Skeletal muscle tissue (tissue), 5 donors: ENCODE results near the gene MZT1. TPM values are rescaled to one million over a fixed set of nuclear protein-coding genes. Genes with fewer than 3 reads are reported as not detected.

Source experiments
- H3K27ac ChIP-seq: one replicate; pipeline ENCODE4 v1.7.0; 2013; ENCODE audit warnings: mild to moderate bottlenecking, low read depth, low read length, inconsistent platforms
- H3K27me3 ChIP-seq, 3 donors: one replicate each; pipeline ENCODE4 v1.7.0; 2013; ENCODE audit warnings: low read length in 3 of 3; ENCODE audit not compliant: control insufficient read depth in 3 of 3, insufficient read depth in 3 of 3
- H3K36me3 ChIP-seq, 3 donors: one replicate each; pipeline ENCODE4 v1.7.0; 2013; ENCODE audit warnings: low read length in 3 of 3; ENCODE audit not compliant: control insufficient read depth in 3 of 3, insufficient read depth in 3 of 3
- H3K4me1 ChIP-seq, 3 donors: one replicate each; pipeline ENCODE4 v1.7.0; 2013; ENCODE audit warnings: low read length in 3 of 3, mild to moderate bottlenecking in 3 of 3; ENCODE audit not compliant: control insufficient read depth in 3 of 3, insufficient read depth in 3 of 3
- H3K4me3 ChIP-seq, 3 donors: one replicate each; pipeline ENCODE4 v1.7.0; 2013; ENCODE audit warnings: low read length in 3 of 3
- H3K9ac ChIP-seq, 3 donors: one replicate each; pipeline ENCODE4 v1.7.0; 2013; ENCODE audit warnings: low read length in 3 of 3, mild to moderate bottlenecking in 3 of 3, moderate library complexity in 2 of 3, low read depth in 1 of 3
- H3K9me3 ChIP-seq, 3 donors: one replicate each; pipeline ENCODE4 v1.7.0; 2013; ENCODE audit warnings: low read length in 3 of 3; ENCODE audit not compliant: control insufficient read depth in 3 of 3
- small RNA-seq: library from RNA; depleted of rRNA; stranded (forward); fragments of <200 nt; gene quantifications from one replicate; pipeline ENCODE3, GENCODE V24; 2014
- total RNA-seq: library from RNA; depleted of rRNA; stranded (reverse); fragments of >200 nt; gene quantifications from one replicate; pipeline ENCODE4 v1.2.3, GENCODE V29; 2014
- donor health status: Osteomylitis.

Gene MZT1
- total RNA-seq, 1 donor from 2014 or later = 6.3 TPM

- no peaks in the 10 kb centered on the region for H3K4me1 ChIP-seq
- H3K9ac ChIP-seq = no peak overlapping the region
- H3K4me3 ChIP-seq = no peak overlapping the region
- no peaks in the 10 kb centered on the region for H3K27me3 ChIP-seq
- no peaks in the 10 kb centered on the region for H3K36me3 ChIP-seq
- no peak overlapping the region for H3K27ac ChIP-seq
- H3K9me3 ChIP-seq = no peaks in the 10 kb centered on the region
These were observed 38.2 kb downstream of the MZT1 start for GRCh38 chr13:72689181-72689696.

GRCh38 chr13:72686766-72687165 lies 40.7 kb downstream of the MZT1 start:
- H3K9ac ChIP-seq = no peak overlapping the region
- no peaks in the 10 kb centered on the region for H3K9me3 ChIP-seq
- no peaks in the 10 kb centered on the region for H3K27me3 ChIP-seq
- no peak overlapping the region for H3K27ac ChIP-seq
- H3K4me1 ChIP-seq = no peaks in the 10 kb centered on the region
- H3K36me3 ChIP-seq = no peaks in the 10 kb centered on the region
- H3K4me3 ChIP-seq = no peak overlapping the region

GRCh38 chr13:72680353-72680752 lies 47.1 kb downstream of the MZT1 start:
- Histone ChIP-seq H3K9ac (no peak overlapping the region), H3K9me3 (no peaks in the 10 kb centered on the region), H3K36me3 (no peaks in the 10 kb centered on the region), H3K27ac (no peak overlapping the region), H3K27me3 (no peaks in the 10 kb centered on the region), H3K4me1 (no peaks in the 10 kb centered on the region), H3K4me3 (no peak overlapping the region)

DNA sequence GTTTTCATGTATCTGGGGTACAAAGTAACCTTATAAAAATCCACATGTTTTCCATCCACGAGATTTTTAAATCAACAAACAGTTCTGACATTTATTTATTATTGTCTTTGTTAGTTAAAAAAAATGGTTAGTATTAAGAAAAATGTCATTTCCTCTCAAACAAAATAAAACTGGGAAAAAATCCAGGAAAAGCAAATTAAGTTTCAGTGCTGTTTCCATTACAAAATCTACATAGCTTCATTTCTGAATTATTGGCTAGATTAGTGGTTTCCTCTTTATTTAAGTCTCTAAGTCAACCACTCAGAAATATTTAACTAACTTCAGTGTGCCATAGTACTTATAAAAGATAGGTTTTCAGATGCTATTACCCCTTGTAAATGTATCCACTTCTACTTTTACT lies 49.1 kb downstream of the MZT1 start:
- no peaks in the 10 kb centered on the region for H3K4me1 ChIP-seq
- H3K36me3 ChIP-seq = no peaks in the 10 kb centered on the region
- H3K27me3 ChIP-seq = no peaks in the 10 kb centered on the region
- H3K27ac ChIP-seq = no peak overlapping the region
- H3K9me3 ChIP-seq = no peaks in the 10 kb centered on the region
- H3K4me3 ChIP-seq = no peak overlapping the region
- H3K9ac ChIP-seq = no peak overlapping the region

DNA sequence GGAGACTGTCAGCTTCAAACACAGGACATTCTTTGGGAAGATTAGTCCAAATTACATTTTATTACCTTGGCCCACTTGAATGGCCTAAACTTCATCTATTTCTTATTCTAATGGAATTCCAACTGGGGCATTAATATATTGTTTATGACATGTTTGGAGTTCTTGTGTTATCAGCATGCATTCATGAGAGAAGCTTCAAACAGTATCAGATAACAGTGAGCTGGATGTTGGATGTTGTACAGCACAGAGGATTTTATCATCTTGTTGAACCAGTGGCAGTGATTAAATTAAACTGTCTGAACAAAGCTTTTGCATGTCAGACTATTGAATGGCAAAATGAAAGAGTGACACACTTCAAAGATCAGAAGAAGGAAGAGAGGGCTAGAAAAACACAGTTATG lies 50.0 kb downstream of the MZT1 start:
- H3K4me3 ChIP-seq = no peak overlapping the region
- no peaks in the 10 kb centered on the region for H3K27me3 ChIP-seq
- H3K4me1 ChIP-seq = no peaks in the 10 kb centered on the region
- no peaks in the 10 kb centered on the region for H3K9me3 ChIP-seq
- no peak overlapping the region for H3K9ac ChIP-seq
- no peaks in the 10 kb centered on the region for H3K36me3 ChIP-seq
- no peak overlapping the region for H3K27ac ChIP-seq

- no peaks in the 10 kb centered on the region for H3K4me1 ChIP-seq
- no peaks in the 10 kb centered on the region for H3K36me3 ChIP-seq
- H3K27ac ChIP-seq = no peak overlapping the region
- no peaks in the 10 kb centered on the region for H3K27me3 ChIP-seq
- no peak overlapping the region for H3K9ac ChIP-seq
- no peak overlapping the region for H3K4me3 ChIP-seq
- H3K9me3 ChIP-seq = no peaks in the 10 kb centered on the region
These were observed 61.0 kb downstream of the MZT1 start for GRCh38 chr13:72666391-72666790.

DNA sequence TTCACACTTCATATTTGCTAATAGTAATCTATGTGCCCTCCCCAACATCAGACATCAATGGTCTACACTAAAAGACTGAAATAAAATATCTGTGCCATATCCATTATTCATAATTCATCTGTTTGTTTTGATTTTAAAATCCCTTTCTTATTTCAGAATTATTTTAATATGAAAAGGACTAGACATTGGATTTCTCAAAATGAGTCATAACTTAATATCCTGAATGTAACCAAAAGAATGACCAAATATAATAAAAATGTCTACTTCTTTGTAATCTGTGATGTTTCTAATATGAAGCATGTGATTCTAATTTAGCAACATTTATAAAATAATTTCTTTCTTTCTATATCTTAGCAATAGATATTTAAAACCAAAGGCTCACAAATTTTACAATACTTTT lies 64.9 kb downstream of the MZT1 start:
- H3K4me1 ChIP-seq = no peaks in the 10 kb centered on the region
- H3K27me3 ChIP-seq = no peaks in the 10 kb centered on the region
- no peak overlapping the region for H3K27ac ChIP-seq
- H3K36me3 ChIP-seq = no peaks in the 10 kb centered on the region
- H3K4me3 ChIP-seq = no peak overlapping the region
- no peaks in the 10 kb centered on the region for H3K9me3 ChIP-seq
- H3K9ac ChIP-seq = no peak overlapping the region

Small RNA genes within 50 kb of the gene (small RNA-seq; reads per million reads assigned to genes)
- not detected for gene RNU6-80P

Other genes starting within 250 kb of the MZT1 start
- gene BORA, start 294 bp upstream of the MZT1 start, total RNA-seq = 2.6 TPM
- gene DIS3, start 54.3 kb upstream of the MZT1 start, total RNA-seq = 13.0 TPM
- 13.0 TPM for gene PIBF1, start 54.5 kb upstream of the MZT1 start, total RNA-seq